Common myeloid progenitor, CD34-positive (primary cell): ENCODE measurements around the gene BORCS5.
A peak's percentile ranks its signal among the peaks of the same experiment; 100 is the strongest.

ENCODE experiments used
- CTCF ChIA-PET: fragments of 350-600 bp; sonication (Branson Sonifier 250); formaldehyde crosslinking; loops from one replicate; lab custom pipeline; 2021; ENCODE audit warnings: antibody characterized with exemption; lab: Charles Lee
- POLR2A ChIA-PET: fragments of 350-600 bp; sonication (Branson Sonifier 250); formaldehyde crosslinking; loops from one replicate; lab custom pipeline; 2021; ENCODE audit warnings: antibody characterized with exemption; lab: Charles Lee
- DNase-seq, 3 donors: peaks; one replicate each; pipeline versions ENCODE4 v3.0.0 to v3.0.0-alpha.2; 2013
- H3K27ac ChIP-seq, 2 experiments: 1 replicate in 1 of 2; 2 replicates in 1 of 2; pipeline ENCODE4 v1.7.0; 2013; ENCODE audit warnings: inconsistent platforms in 2 of 2, low read length in 2 of 2, mild to moderate bottlenecking in 2 of 2, low read depth in 1 of 2, moderate library complexity in 1 of 2; ENCODE audit not compliant: severe bottlenecking in 2 of 2, insufficient read depth in 1 of 2, poor library complexity in 1 of 2
- H3K27me3 ChIP-seq, 5 experiments: replicated peaks in 2 of 5; 1 replicate in 3 of 5; 2 replicates in 2 of 5; pipeline versions ENCODE4 v1.6.1 to v1.7.0; 2013; ENCODE audit warnings: low read length in 4 of 5, mild to moderate bottlenecking in 2 of 5, moderate library complexity in 2 of 5, inconsistent platforms in 1 of 5; ENCODE audit not compliant: insufficient read depth in 5 of 5, control insufficient read depth in 4 of 5
- H3K36me3 ChIP-seq, 4 experiments: 1 replicate in 2 of 4; 2 replicates in 2 of 4; pipeline versions ENCODE4 v1.6.1 to v1.7.0; 2013; ENCODE audit warnings: low read length in 3 of 4, control low read depth in 1 of 4, mild to moderate bottlenecking in 1 of 4; ENCODE audit not compliant: control insufficient read depth in 4 of 4, insufficient read depth in 4 of 4
- H3K4me1 ChIP-seq, 4 experiments: 1 replicate in 3 of 4; 2 replicates in 1 of 4; pipeline versions ENCODE4 v1.6.1 to v1.7.1; 2013; ENCODE audit warnings: low read length in 3 of 4, mild to moderate bottlenecking in 3 of 4, control low read depth in 1 of 4, inconsistent platforms in 1 of 4, moderate library complexity in 1 of 4; ENCODE audit not compliant: control insufficient read depth in 4 of 4, insufficient read depth in 4 of 4; ENCODE audit errors: control extremely low read depth in 1 of 4
- H3K4me3 ChIP-seq, 7 experiments: 1 replicate in 4 of 7; 2 replicates in 3 of 7; pipeline versions ENCODE4 v1.5.1 to v1.7.0; 2013; ENCODE audit warnings: mild to moderate bottlenecking in 7 of 7, low read length in 6 of 7, moderate library complexity in 6 of 7, inconsistent platforms in 2 of 7, low read depth in 2 of 7, control low read depth in 1 of 7; ENCODE audit not compliant: insufficient read depth in 4 of 7, control insufficient read depth in 1 of 7; ENCODE audit errors: extremely low read depth in 1 of 7
- H3K9me3 ChIP-seq, 5 experiments: 1 replicate in 4 of 5; 2 replicates in 1 of 5; pipeline versions ENCODE4 v1.6.1 to v1.7.1; 2013; ENCODE audit warnings: low read length in 4 of 5, mild to moderate bottlenecking in 2 of 5, inconsistent platforms in 1 of 5, low read depth in 1 of 5, moderate library complexity in 1 of 5; ENCODE audit not compliant: control insufficient read depth in 4 of 5, insufficient read depth in 2 of 5; ENCODE audit errors: control extremely low read depth in 1 of 5
- WGBS: methylation state at CpG from one replicate; pipeline ENCODE4 v1.1.5; 2013; ENCODE audit not compliant: insufficient coverage; 5-methylcytosine and 5-hydroxymethylcytosine counted together

The BORCS5 gene

GRCh38 chr12:12428961-12429657 is 72.2 kb downstream of the BORCS5 start:
- ChIA-PET CTCF (interaction anchor here (1.0 kb wide), 1 partner anchor 10 kb away, joined by 3 read pairs; no protein-coding TSS in a partner anchor), POLR2A (no interaction called here)
- Histone ChIP-seq H3K9me3 (peaks cover 0 to 19% (median 3%) of the 10 kb centered on the region in 5 experiments), H3K4me1 (no peaks in the 10 kb centered on the region), H3K27me3 (no peaks in the 10 kb centered on the region), H3K4me3 (no peak overlapping the region), H3K27ac (no peak overlapping the region), H3K36me3 (peaks cover 0 to 2% (median under 1%) of the 10 kb centered on the region in 4 experiments)
- WGBS, result 88% methylated on average over 6 of the region's 7 CpGs
- DNase-seq, result no peak

GRCh38 chr12:12432364-12432763 is 75.5 kb downstream of the BORCS5 start:
- Histone ChIP-seq H3K27ac (no peak overlapping the region), H3K4me3 (no peak overlapping the region), H3K27me3 (no peaks in the 10 kb centered on the region), H3K36me3 (peaks cover 0 to 15% (median 3%) of the 10 kb centered on the region in 4 experiments), H3K4me1 (no peaks in the 10 kb centered on the region), H3K9me3 (no peaks in the 10 kb centered on the region)
- ChIA-PET POLR2A (no interaction called here), CTCF (no interaction called here)
- DNase-seq, result no peak

- Histone ChIP-seq H3K27ac (no peak overlapping the region), H3K36me3 (peaks cover 0 to 17% (median 3%) of the 10 kb centered on the region in 4 experiments), H3K27me3 (no peaks in the 10 kb centered on the region), H3K4me3 (no peak overlapping the region), H3K9me3 (no peaks in the 10 kb centered on the region), H3K4me1 (no peaks in the 10 kb centered on the region)
- ChIA-PET CTCF (interaction anchor here (0.5 kb wide), 1 partner anchor 1869 kb away, joined by 3 read pairs; no protein-coding TSS in a partner anchor), POLR2A (no interaction called here)
- WGBS, result 80% methylated on average over 1 of the region's 4 CpGs
- DNase-seq, result no peak
Observed at GRCh38 chr12:12433203-12433731, 76.4 kb downstream of the BORCS5 start.

GRCh38 chr12:12436831-12437345 is 80.0 kb downstream of the BORCS5 start:
- WGBS, result no CpG with 5 or more reads among the region's 2 CpGs
- POLR2A ChIA-PET, result no interaction called here
- CTCF ChIA-PET, result no interaction called here

GRCh38 chr12:12439636-12440035 is 82.8 kb downstream of the BORCS5 start:
- ChIA-PET POLR2A (no interaction called here), CTCF (interaction anchor here (1.3 kb wide), 1 partner anchor 8 kb away, joined by 4 read pairs; no protein-coding TSS in a partner anchor)
- no peaks in the 10 kb centered on the region for H3K9me3 ChIP-seq
- 93% methylated on average over 4 of the region's 6 CpGs for WGBS
- no peak overlapping the region for H3K27ac ChIP-seq
- H3K36me3 ChIP-seq, result peaks cover 0 to 17% (median 2%) of the 10 kb centered on the region in 4 experiments
- H3K27me3 ChIP-seq, result no peaks in the 10 kb centered on the region
- DNase-seq, result peak in 2 of 3 donors; percentile 58
- peaks cover 0 to 19% (median 16%) of the 10 kb centered on the region in 4 experiments for H3K4me1 ChIP-seq
- no peak overlapping the region for H3K4me3 ChIP-seq

More at GRCh38 chr12:12436831-12437345, 80.0 kb downstream of the BORCS5 start:
- Histone ChIP-seq H3K4me3 (no peak overlapping the region), H3K27ac (no peak overlapping the region), H3K27me3 (no peaks in the 10 kb centered on the region), H3K9me3 (no peaks in the 10 kb centered on the region), H3K36me3 (peaks cover 0 to 17% (median 2%) of the 10 kb centered on the region in 4 experiments), H3K4me1 (peaks cover 0 to 12% (median 11%) of the 10 kb centered on the region in 4 experiments)
- no peak for DNase-seq

DNA sequence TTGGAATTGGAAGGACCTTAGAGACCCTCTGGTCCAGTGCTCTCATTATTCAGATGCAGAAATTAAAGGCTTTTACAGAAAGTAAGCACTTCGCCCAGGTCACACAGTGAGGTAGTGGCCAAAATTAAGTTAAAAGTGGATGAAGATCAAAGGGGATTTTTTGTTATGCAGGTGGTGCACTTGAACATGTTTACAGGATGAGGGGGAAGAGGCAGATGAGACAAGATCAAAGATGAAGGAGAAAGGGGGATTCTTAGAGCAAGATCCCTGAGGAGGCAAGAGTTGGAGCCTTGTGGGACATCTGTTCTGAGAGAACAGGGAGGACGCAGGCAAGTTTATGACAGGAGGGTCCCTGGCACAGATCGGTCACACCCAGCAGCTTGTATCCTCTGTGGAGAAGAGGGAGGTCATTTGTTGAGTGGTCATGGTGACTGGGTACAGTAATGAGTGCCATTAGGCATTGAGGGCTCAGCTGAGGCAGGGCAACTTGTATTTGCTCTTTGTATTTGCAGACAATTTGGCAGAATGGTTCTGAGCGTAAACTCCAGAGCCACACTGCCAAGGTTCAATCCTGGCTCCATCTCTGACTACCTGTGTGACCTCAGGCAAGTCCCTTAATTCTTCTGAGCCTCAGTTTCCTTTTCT is 84.0 kb downstream of the BORCS5 start:
- Histone ChIP-seq H3K27ac (no peak overlapping the region), H3K27me3 (no peaks in the 10 kb centered on the region), H3K4me3 (no peak overlapping the region), H3K9me3 (no peaks in the 10 kb centered on the region), H3K4me1 (peaks cover 0 to 19% (median 16%) of the 10 kb centered on the region in 4 experiments), H3K36me3 (peaks cover 0 to 13% (median 2%) of the 10 kb centered on the region in 4 experiments)
- WGBS, result 96% methylated on average over 4 of the region's 4 CpGs
- DNase-seq, result no peak
- ChIA-PET POLR2A (no interaction called here), CTCF (interaction anchor here (0.9 to 2.9 kb wide), 2 partner anchors 15 to 41 kb away, joined by 4 to 10 read pairs; no protein-coding TSS in a partner anchor)
